Activated naive CD4-positive, alpha-beta T cell treated with anti-CD3 and anti-CD28 coated beads, Interleukin-2, amount 10 ng/mL, durations not matched to agents 5 hours and 36 hours (primary cell): Measurements from ENCODE around the gene JAG2. TPM values are rescaled to one million over a fixed set of nuclear protein-coding genes. Genes with fewer than 3 reads are reported as not detected.

Experiments used
- microRNA-seq: library from miRNA; unstranded; fragments of <30 nt; microRNA quantifications from one replicate; pipeline ENCODE4 v1.2.0, GENCODE V29; 2022; ENCODE audit warnings: borderline microRNAs expressed, borderline replicate concordance
- total RNA-seq, 2 experiments: library from RNA; stranded (reverse); gene quantifications; one replicate each; pipeline ENCODE4 v1.2.3, GENCODE V29; 2021

Gene JAG2
- total RNA-seq = 1 to 10 TPM; 6.2 to 6.9 TPM

GRCh38 chr14:105168496-105168978 is at the start of gene JAG2:
Gene JAG2 (minus strand): TSS chr14:105168776. CDS start chr14:105168420, 356 bp downstream.

DNA sequence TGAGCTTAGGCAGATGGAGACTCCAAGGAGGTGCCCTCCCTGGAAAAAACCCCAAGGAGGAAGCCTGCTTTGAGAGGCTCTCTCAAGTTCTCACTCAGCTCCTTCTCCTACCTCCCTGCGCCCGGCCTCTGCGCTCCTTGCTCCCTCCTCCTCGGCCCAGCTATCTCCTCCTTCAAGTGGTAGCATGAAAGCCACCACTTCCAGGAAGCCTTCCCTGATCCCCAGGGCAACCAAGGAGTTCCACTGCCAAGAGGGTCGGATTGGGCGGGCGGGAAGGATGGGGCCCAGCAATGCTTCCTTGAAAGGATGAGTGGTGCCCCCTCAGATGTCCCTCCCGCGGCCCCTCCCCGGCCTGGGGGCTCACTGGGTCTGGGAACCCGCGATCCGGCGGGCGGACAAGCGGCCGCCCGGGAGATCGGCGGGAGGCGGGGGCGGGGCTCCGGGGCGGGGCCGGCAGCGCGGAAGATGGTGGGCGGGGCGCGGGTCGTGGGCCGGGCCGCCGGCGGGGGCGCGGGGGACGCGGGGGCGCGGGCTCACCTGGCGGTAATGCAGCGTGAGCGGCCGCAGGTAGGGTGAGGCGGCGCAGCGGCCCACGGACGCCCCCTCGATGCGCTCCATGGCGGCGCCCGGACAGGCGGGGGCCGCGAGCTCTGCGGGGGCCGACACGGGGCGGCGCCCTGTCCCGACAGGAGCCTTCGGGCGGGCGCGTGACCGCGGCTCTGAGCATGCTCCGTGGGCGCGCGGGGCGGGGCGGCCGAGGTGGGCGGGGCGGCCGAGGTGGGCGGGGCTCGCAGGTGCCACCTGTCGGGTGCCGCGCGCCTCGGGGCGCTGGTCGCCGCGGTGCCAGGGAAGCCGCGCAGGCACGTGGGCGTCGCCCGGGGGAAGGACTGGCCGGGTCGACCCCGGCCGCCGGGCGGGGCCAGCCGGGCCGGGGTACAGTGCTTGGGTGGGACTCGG is 12.3 kb upstream of the JAG2 start, which contains the start of gene NUDT14:
TSS of gene NUDT14 (minus strand) at position 721 of the 957 bp plus-strand sequence. CDS start at position 618, 103 bp downstream.

Small RNA genes within 50 kb of the gene (microRNA-seq; reads per million reads assigned to microRNA genes)
- not detected for gene MIR6765

Other genes starting within 250 kb of the JAG2 start
- not detected for gene PLD4, start 243.9 kb downstream of the JAG2 start, total RNA-seq
- under 1 TPM in 1 of 2 experiments, not detected in 1; 0.07 TPM for gene AHNAK2, start 190.4 kb downstream of the JAG2 start, total RNA-seq
- gene CLBA1, start 183.0 kb downstream of the JAG2 start, total RNA-seq = under 1 TPM; 0.43 to 0.48 TPM
- gene CDCA4, start 147.7 kb downstream of the JAG2 start, total RNA-seq = 10 to 100 TPM; 39.9 to 42.4 TPM
- gene GPR132, start 103.3 kb downstream of the JAG2 start, total RNA-seq = 10 to 100 TPM; 45.0 to 46.9 TPM
- gene NUDT14, start 12.5 kb upstream of the JAG2 start, total RNA-seq = 10 to 100 TPM; 39.1 to 42.4 TPM
- gene BTBD6, start 79.8 kb upstream of the JAG2 start, total RNA-seq = 10 to 100 TPM; 43.6 to 44.5 TPM
- 10 to 100 TPM; 40.5 to 42.2 TPM for gene BRF1, start 132.2 kb upstream of the JAG2 start, total RNA-seq
- 10 to 100 TPM; 44.1 to 47.4 TPM for gene PACS2, start 146.0 kb upstream of the JAG2 start, total RNA-seq
- gene TEX22, start 229.8 kb upstream of the JAG2 start, total RNA-seq = 1 to 10 TPM; 2.3 to 5.8 TPM